Subcutaneous adipose tissue (tissue), 4 donors: ENCODE results near the gene CNTNAP2. TPM values are rescaled to one million over a fixed set of nuclear protein-coding genes. Genes with fewer than 3 reads are reported as not detected.

Experiments used
- CTCF ChIP-seq: fragments of 450-650 bp; IDR thresholded peaks from one replicate; pipeline ENCODE4 v1.5.1; 2016; ENCODE audit warnings: low read depth, mild to moderate bottlenecking, control low read depth, antibody characterized with exemption, moderate library complexity
- total RNA-seq, 4 donors: library from RNA; depleted of rRNA; stranded (reverse); fragments of >200 nt; gene quantifications; one replicate each; pipeline ENCODE4 v1.1.0, GENCODE V29; 2016

CNTNAP2 gene
- total RNA-seq, 4 donors from 2014 or later = not detected

GRCh38 chr7:148265896-148266295 is 2149.3 kb downstream of the CNTNAP2 start:
- TF ChIP-seq CTCF = no peak

- TF ChIP-seq CTCF = no peak
These were observed 2150.2 kb downstream of the CNTNAP2 start for GRCh38 chr7:148266795-148267194.

GRCh38 chr7:148270576-148270975 is 2154.0 kb downstream of the CNTNAP2 start:
- no peak for TF ChIP-seq CTCF

- TF ChIP-seq CTCF = no peak
These were observed 2157.5 kb downstream of the CNTNAP2 start for GRCh38 chr7:148274118-148274517.

GRCh38 chr7:148275359-148275890 is 2158.8 kb downstream of the CNTNAP2 start:
- no peak for TF ChIP-seq CTCF

GRCh38 chr7:148276314-148277041 is 2159.9 kb downstream of the CNTNAP2 start:
- TF ChIP-seq CTCF = no peak

GRCh38 chr7:148277042-148277660 is 2160.6 kb downstream of the CNTNAP2 start:
- TF ChIP-seq CTCF = no peak
